Body of pancreas (tissue), 4 donors: ENCODE results near the gene SUMO2.

Experiments
- POLR2A ChIP-seq, 3 donors: fragments of 450-650 bp; IDR thresholded peaks; one replicate each; pipeline ENCODE4 v1.6.1; 2016; ENCODE audit warnings: antibody characterized with exemption in 3 of 3, mild to moderate bottlenecking in 2 of 3
- TF ChIP-seq, protein P1 (sequence below), 7 experiments: fragments of 450-650 bp in 4 of 7; fragments of 200-600 bp in 3 of 7; sonication (generic) in 3 of 7; IDR thresholded peaks; one replicate each; pipeline ENCODE4 v1.5.1; 2016 to 2019; ENCODE audit warnings: antibody characterized with exemption in 7 of 7

DNA sequence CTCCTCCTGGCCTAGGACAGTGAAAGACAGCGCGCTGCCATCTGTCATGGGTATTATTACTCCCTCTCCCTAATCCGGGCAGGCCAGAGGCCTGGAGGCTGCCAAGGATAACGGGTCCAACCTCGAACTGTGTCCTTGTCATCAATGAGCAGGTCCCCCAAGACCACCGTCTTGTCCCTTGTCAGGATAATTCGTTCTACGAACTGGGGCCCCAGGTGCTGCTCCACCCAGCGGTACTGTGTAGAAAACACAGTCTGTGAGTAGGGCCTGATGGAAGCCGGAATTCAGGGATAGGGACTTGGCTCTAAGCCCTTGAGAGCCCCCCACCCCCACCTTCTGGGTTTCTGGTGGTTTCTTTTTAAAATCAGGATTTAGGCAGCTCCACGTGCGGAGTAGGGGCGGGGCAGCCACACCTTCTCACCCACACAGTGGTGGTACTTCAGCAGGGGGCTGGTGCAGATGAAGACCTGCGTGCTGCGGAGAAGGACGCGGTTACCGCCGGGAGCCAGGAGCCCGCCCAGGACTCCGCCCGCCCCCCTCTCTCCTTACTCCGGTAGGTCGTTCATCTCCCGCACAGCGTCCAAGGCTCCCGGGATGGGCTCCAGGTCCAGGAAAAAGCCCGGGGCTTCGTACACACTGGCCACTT lies 52.0 kb downstream of the SUMO2 start:
- TF ChIP-seq, protein P1, sequence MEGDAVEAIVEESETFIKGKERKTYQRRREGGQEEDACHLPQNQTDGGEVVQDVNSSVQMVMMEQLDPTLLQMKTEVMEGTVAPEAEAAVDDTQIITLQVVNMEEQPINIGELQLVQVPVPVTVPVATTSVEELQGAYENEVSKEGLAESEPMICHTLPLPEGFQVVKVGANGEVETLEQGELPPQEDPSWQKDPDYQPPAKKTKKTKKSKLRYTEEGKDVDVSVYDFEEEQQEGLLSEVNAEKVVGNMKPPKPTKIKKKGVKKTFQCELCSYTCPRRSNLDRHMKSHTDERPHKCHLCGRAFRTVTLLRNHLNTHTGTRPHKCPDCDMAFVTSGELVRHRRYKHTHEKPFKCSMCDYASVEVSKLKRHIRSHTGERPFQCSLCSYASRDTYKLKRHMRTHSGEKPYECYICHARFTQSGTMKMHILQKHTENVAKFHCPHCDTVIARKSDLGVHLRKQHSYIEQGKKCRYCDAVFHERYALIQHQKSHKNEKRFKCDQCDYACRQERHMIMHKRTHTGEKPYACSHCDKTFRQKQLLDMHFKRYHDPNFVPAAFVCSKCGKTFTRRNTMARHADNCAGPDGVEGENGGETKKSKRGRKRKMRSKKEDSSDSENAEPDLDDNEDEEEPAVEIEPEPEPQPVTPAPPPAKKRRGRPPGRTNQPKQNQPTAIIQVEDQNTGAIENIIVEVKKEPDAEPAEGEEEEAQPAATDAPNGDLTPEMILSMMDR (IDR thresholded peaks at IDR 0.05), result peak in 6 of 7 experiments; percentile 28 to 49 (median 46)
- no peak for TF ChIP-seq POLR2A (IDR thresholded peaks at IDR 0.05)
